Myocyte (in vitro differentiated cells): ENCODE measurements around the gene ANKRD27. TPM values are rescaled to one million over a fixed set of nuclear protein-coding genes. Genes with fewer than 3 reads are reported as not detected.
A peak's percentile ranks its signal among the peaks of the same experiment; 100 is the strongest.
"Not testable (repeated sequence)": the region's sequence is repeated elsewhere in the genome, so short reads cannot be mapped to it uniquely, and the experiment has no call there.

Source experiments
- DNase-seq: peaks from one replicate; pipeline ENCODE4 v3.0.0-alpha.2; 2012; ENCODE audit warnings: low read depth
- total RNA-seq: library from RNA; depleted of rRNA; stranded (reverse); fragments of >200 nt; gene quantifications from 2 replicates; pipeline ENCODE4 v1.2.3, GENCODE V29; 2014

ANKRD27 gene
- total RNA-seq, 1 donor from 2014 or later: 17.8 TPM

DNA sequence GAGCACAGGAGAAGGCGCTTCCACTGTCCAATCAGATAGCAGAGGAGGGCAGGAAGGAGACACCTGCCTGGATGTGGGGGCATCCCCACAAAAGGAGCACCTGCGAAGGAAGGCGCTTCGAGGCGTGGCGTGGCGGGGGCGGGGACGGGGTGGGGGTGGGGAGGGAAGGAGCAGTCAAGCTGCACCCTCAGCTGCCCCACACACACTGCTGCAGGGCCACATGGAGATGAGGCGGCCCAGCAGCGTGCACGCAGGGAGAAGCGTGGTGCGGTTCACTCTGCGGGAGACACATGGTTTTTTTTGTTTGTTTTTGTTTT is 21.4 kb downstream of the ANKRD27 start:
- no peak for DNase-seq

GRCh38 chr19:32652894-32653598 is 21.9 kb downstream of the ANKRD27 start:
- peak; percentile 87 for DNase-seq

DNA sequence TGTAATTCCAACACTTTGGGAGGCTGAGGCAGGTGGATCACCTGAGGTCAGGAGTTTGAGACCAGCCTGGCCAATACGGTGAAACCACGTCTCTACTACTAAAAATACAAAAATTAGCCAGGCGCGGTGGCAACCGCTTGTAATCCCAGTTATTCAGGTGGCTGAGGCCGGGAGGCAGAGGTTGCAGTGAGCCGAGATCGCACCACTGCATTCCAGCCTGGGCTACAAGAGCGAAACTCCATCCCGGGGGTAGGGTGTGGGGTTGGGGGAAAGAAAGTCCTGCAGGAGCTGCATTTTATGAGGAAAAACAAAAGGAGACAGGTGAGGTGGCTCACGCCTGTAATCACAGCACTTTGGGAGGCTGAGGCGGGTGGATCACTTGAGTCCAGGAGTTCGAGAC is 22.6 kb downstream of the ANKRD27 start:
- not testable (repeated sequence) for DNase-seq

DNA sequence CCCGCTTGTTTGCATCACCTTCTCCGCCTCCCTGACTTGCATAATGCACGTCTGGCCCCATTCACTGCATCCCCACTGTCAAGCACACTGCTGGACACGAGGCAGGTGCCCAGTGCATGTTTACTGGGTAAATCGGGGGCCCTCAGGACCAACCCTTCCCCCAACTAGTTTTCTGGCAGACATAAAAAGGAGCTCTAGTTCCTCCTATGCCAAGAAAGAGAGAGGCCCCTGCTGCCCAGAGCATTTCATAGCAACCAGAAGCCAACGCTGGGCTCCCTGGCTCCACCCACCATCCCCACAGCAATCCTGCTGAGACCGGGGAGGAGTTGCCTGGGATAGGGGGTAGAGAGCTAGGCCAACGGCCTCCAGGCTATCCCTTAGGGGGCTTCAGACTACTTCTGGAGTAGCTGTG is 23.2 kb downstream of the ANKRD27 start:
- peak; percentile 31 for DNase-seq

DNA sequence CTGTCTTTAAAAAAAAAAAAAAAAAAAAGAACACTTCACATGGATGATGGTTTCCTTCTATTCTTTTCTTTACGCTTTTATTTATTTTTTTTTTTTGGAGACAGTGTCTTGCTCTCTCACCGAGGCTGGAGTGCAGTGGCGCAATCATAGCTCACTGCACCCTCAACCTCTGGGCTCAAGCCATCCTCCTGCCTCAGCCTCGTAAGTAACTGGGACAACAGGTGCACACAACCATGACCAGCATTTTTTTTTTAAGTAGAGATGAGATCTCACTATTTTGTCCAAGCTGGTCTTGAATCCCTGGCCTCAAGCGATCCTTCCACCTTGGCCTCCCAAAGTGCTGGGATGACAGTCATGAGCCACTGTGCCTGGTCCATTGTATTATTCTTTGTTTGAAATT is 24.3 kb downstream of the ANKRD27 start:
- no peak for DNase-seq

GRCh38 chr19:32649751-32650150 is 25.2 kb downstream of the ANKRD27 start:
- DNase-seq: no peak

GRCh38 chr19:32647361-32647760 is 27.6 kb downstream of the ANKRD27 start:
- DNase-seq: peak; percentile 86

DNA sequence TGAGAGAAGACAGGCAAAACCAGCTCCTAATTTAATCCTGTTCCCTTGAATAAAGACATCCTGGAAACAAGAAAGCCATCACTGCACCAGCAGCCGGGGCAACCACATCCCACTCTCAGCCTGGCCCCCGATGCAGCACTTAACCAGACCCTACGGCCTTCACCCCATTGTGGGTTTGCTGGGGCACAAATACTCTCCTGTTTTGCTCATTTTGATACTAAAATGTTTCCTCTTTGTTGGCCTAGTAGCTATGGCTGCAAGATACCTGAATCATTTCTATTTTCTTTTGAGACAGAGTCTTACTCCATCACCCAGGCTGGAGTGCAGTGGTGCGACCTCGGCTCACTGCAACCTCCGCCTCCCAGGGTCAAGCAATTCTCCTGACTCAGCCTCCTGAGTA is 28.4 kb downstream of the ANKRD27 start:
- DNase-seq: no peak

- DNase-seq: no peak
Measured at GRCh38 chr19:32642771-32643170, 32.2 kb downstream of the ANKRD27 start.

DNA sequence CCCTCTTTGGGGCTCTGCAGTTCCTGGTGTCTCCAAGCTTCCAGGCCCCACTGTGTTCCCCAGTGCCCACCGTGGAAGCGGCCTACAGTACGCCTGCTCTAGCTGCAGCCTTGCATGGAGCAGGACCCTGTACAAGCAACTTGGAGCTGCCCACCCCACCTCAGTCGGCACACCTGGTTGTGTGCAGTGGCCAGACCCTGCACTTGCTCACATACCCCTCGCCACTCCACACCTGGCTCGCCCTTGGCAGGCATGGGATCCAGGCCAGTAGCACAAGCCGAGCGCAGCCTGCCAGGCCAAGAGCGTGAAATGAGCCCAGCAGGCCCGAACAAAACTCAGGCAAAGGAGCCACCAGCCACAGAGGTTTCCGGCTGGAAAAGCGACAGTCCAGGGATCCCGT is 36.4 kb downstream of the ANKRD27 start:
- no peak for DNase-seq

- DNase-seq: no peak
Measured at GRCh38 chr19:32637480-32637879, 37.5 kb downstream of the ANKRD27 start.

GRCh38 chr19:32631381-32631780 is 43.6 kb downstream of the ANKRD27 start:
- no peak for DNase-seq

DNA sequence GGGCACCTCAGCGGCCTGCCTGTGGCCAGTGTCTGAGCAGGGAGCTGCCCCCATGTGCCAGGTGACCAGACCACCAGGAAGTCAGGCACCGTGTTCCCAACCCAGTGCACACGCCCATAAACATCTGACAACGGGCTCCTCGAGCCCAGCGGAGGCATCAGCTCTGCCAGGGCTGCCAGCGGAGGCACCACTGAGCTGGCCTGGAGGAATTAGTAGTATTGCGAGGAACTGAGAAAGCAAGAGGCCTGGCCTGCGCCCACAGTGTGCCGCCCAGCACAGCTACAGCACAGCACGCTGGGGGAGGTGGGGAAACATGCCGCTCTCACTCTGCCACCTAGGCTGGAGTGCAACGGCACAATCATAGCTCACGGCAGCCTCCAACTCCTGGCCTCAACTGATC is 44.6 kb downstream of the ANKRD27 start:
- DNase-seq: no peak

GRCh38 chr19:32627714-32628270 is 47.2 kb downstream of the ANKRD27 start:
- DNase-seq: no peak

DNA sequence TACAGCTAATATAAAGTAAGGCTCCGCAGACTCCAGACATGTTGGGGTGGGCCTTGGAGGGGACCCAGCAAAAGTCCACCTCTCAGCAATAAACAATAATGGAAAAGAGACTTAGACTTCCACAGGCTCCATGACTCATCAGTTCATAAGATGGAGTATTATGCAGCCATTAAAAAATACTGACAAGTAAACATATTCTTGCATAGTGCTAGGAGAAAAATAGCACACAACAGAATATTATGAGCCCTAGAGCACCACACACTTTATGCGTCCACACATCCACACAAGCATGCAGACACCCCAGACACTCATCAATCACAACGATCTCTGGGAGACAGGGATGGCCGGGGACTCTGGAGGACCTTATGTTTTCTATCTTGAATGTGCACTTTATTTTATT is 48.0 kb downstream of the ANKRD27 start:
- DNase-seq: no peak

DNA sequence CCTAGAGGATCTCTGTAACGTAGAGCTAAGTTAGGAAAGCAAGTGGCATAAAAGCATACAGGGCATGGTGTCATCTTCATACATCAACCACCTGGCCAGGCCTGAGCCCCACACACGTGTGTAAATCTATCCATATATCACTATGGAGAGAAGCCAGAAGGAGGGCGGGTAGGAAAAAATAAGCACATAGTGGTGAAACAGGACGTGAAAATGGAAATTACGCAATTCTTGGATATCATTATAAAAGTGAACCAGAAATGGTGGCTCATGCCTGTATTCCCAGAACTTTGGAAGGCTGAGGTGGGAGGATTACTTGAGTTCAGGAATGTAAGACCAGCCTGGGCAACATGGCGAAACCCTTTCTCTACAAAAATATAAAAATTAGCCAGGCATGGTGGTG is 50.6 kb downstream of the ANKRD27 start:
- DNase-seq: no peak

- DNase-seq: no peak
Measured at GRCh38 chr19:32622002-32622401, 53.0 kb downstream of the ANKRD27 start.

GRCh38 chr19:32619051-32619685 is 55.8 kb downstream of the ANKRD27 start:
- no peak for DNase-seq

- no peak for DNase-seq
Measured at GRCh38 chr19:32615569-32615968, 59.4 kb downstream of the ANKRD27 start.

DNA sequence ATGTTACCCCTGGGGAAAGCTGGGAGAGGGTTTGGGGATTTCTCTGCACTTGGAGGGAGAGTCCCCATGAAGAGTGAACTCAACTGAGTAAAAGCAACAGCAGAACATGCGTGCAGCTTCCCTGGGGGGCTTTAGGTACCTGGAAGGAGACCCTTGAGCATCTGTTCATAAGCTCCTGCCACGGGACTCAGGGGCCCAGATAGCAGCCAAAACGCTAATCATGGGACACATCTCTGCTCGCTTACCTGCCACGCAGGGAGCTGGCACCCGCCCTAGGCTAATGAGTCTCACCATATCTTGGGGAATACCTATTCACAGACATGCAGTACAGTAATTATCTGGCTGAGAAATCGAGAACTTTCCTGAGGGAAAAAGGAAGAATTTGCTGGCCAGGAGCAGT is 60.1 kb downstream of the ANKRD27 start:
- no peak for DNase-seq

DNA sequence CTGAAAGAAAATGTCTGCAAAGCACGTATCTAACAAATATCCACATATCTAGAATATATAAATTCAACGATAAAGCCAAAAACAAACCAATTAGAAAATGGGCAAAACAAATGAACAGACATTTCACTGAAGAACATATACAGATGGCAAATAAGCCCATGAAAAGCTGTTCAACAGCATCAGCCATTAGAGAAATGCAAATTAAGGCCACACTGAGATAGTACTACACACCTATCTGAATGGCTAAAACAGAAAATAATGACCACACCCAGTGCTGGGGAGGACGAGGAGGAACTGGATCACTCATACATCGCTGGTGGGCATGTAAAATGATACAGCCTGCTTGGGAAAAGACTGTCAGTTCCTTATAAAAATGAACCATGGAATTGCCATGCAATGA is 62.0 kb downstream of the ANKRD27 start:
- DNase-seq: no peak

GRCh38 chr19:32611161-32611560 is 63.8 kb downstream of the ANKRD27 start:
- DNase-seq: no peak

DNA sequence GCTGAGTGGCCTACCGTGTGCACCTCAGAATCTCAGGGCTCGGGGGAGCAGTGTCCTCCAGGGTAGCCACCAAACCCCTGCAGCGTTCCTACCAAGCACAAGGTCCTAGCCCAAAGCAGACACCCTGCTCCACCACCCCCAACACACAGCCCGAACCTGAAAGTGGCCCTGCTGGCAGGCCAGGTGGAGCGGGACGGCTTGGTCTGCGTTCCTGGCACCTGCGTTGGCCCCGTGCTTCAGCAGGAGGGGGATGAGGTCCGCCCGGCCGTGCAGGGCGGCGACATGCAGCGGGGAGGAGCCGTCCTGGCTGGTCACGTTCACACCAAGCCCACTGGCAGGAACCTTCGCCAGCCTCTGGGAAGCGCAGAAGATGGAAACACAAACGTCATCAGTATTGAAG is 67.5 kb downstream of the ANKRD27 start:
- DNase-seq: no peak
